K562 (cell line): ENCODE results near the gene ADAT3. TPM values are rescaled to one million over a fixed set of nuclear protein-coding genes. Genes with fewer than 3 reads are reported as not detected.

Experiments
- CEBPZ ChIP-seq: fragments of 150-350 bp; IDR thresholded peaks from 2 replicates; pipeline ENCODE4 v1.6.1; 2014; ENCODE audit warnings: low read depth, mild to moderate bottlenecking, low read length, borderline replicate concordance
- CHD4 ChIP-seq: fragments of 200-600 bp; sonication (generic); IDR thresholded peaks from 3 replicates; pipeline ENCODE4 v1.6.1; 2012; ENCODE audit warnings: low read depth, mild to moderate bottlenecking, mixed read lengths, low read length, inconsistent platforms; ENCODE audit not compliant: insufficient read depth, insufficient replicate concordance, poor library complexity, severe bottlenecking
- GTF2B ChIP-seq: IDR thresholded peaks from 2 replicates; pipeline ENCODE4 v1.6.1; 2011; ENCODE audit not compliant: insufficient read length; ENCODE audit errors: extremely low read depth
- ILK ChIP-seq: fragments of 450-650 bp; IDR thresholded peaks from 2 replicates; pipeline ENCODE4 v1.6.1; 2016; ENCODE audit warnings: missing genetic modification characterization, low read depth, mild to moderate bottlenecking, missing compliant biosample characterization, moderate library complexity, borderline replicate concordance
- MITF ChIP-seq: IDR thresholded peaks from 2 replicates; pipeline ENCODE4 v1.6.1; 2014; ENCODE audit warnings: antibody characterized with exemption
- TAL1 ChIP-seq: fragments of 450-650 bp; IDR thresholded peaks from 2 replicates; pipeline ENCODE4 v1.6.1; 2016; ENCODE audit warnings: mild to moderate bottlenecking
- ZBTB11 ChIP-seq, 3 experiments: fragments of 200-800 bp in 1 of 3; fragments of 250-450 bp in 1 of 3; fragments of 450-650 bp in 1 of 3; sonication (Bioruptor Pico) in 1 of 3; sonication (Bioruptor generic) in 1 of 3; formaldehyde crosslinking in 1 of 3; IDR thresholded peaks; 2 replicates each; pipeline versions ENCODE4 v1.6.1 to v1.8.0; 2016 to 2022; ENCODE audit warnings: mild to moderate bottlenecking in 2 of 3, missing genetic modification characterization in 2 of 3, missing compliant biosample characterization in 1 of 3, moderate library complexity in 1 of 3
- ZNF830 ChIP-seq: fragments of 250-450 bp; sonication (Bioruptor Pico); IDR thresholded peaks from 2 replicates; pipeline ENCODE4 v1.5.0; 2021; ENCODE audit warnings: mild to moderate bottlenecking
- polyA plus RNA-seq, 8 experiments: library from polyadenylated mRNA; depleted of rRNA in 4 of 8; stranded (reverse) in 5 of 8; unstranded in 3 of 8; fragments of >200 nt; fragmentation: Nextera tagmentation in 2 of 8; fragmentation: Illumina TruSeq in 1 of 8; extraction: Ambion mirVana in 2 of 8; extraction: Trizol in 1 of 8; gene quantifications; 2 replicates each; pipeline versions ENCODE4 v1.2.1 to v1.2.3, GENCODE V29; 2011 to 2014; ENCODE audit warnings: inconsistent platforms in 1 of 8, missing spikeins in 1 of 8
- total RNA-seq, 7 experiments: library from RNA; depleted of rRNA in 6 of 7; stranded (reverse); fragments of >200 nt in 6 of 7; fragmentation: Illumina TruSeq in 2 of 7; extraction: Trizol in 2 of 7; gene quantifications; 2 replicates each; pipeline versions ENCODE4 v1.2.1 to v1.2.3, GENCODE V29; 2011 to 2021; ENCODE audit warnings: low replicate concordance in 1 of 7

The ADAT3 gene
- total and polyA plus RNA-seq, 9 of the 15 experiments (the other 6 are each of a cell fraction or from before 2014, with no cell fraction given): 0.67 to 15.6 (median 7.8) TPM; not detected in 4

- TF ChIP-seq CEBPZ: no peak
- no peak for TF ChIP-seq ZNF830 (CRISPR knock-in tag)
- TF ChIP-seq ILK (tag): no peak
- TF ChIP-seq MITF: peak; percentile 93
- no peak for TF ChIP-seq GTF2B
- TF ChIP-seq TAL1: no peak
- peak in 1 of 3 experiments; percentile 71; a peak in 2 of 6 replicates for TF ChIP-seq ZBTB11 (CRISPR knock-in tag; IDR thresholded peaks at IDR 0.05)
- no peak for TF ChIP-seq CHD4
- TF ChIP-seq, all 486 proteins: peak for 148
Measured at GRCh38 chr19:1905110-1905862, at the start of gene ADAT3, which contains the start of gene SCAMP4 (continued).
